Measurements from ENCODE around the gene DNAH3. TPM values are rescaled to one million over a fixed set of nuclear protein-coding genes. Genes with fewer than 3 reads are reported as not detected.
"Not testable (repeated sequence)": the region's sequence is repeated elsewhere in the genome, so short reads cannot be mapped to it uniquely, and the experiment has no call there.

Gene DNAH3, protein sequence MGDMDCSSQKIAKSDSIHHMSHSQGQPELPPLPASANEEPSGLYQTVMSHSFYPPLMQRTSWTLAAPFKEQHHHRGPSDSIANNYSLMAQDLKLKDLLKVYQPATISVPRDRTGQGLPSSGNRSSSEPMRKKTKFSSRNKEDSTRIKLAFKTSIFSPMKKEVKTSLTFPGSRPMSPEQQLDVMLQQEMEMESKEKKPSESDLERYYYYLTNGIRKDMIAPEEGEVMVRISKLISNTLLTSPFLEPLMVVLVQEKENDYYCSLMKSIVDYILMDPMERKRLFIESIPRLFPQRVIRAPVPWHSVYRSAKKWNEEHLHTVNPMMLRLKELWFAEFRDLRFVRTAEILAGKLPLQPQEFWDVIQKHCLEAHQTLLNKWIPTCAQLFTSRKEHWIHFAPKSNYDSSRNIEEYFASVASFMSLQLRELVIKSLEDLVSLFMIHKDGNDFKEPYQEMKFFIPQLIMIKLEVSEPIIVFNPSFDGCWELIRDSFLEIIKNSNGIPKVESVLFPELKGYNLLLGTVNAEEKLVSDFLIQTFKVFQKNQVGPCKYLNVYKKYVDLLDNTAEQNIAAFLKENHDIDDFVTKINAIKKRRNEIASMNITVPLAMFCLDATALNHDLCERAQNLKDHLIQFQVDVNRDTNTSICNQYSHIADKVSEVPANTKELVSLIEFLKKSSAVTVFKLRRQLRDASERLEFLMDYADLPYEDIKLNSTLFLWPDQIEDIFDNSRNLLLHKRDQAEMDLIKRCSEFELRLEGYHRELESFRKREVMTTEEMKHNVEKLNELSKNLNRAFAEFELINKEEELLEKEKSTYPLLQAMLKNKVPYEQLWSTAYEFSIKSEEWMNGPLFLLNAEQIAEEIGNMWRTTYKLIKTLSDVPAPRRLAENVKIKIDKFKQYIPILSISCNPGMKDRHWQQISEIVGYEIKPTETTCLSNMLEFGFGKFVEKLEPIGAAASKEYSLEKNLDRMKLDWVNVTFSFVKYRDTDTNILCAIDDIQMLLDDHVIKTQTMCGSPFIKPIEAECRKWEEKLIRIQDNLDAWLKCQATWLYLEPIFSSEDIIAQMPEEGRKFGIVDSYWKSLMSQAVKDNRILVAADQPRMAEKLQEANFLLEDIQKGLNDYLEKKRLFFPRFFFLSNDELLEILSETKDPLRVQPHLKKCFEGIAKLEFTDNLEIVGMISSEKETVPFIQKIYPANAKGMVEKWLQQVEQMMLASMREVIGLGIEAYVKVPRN (N-terminal part only)
- not detected for total RNA-seq
- total RNA-seq (2013): not detected
- total RNA-seq: 0 to 0.09 (median 0) reads per million in 29 experiments

DNA sequence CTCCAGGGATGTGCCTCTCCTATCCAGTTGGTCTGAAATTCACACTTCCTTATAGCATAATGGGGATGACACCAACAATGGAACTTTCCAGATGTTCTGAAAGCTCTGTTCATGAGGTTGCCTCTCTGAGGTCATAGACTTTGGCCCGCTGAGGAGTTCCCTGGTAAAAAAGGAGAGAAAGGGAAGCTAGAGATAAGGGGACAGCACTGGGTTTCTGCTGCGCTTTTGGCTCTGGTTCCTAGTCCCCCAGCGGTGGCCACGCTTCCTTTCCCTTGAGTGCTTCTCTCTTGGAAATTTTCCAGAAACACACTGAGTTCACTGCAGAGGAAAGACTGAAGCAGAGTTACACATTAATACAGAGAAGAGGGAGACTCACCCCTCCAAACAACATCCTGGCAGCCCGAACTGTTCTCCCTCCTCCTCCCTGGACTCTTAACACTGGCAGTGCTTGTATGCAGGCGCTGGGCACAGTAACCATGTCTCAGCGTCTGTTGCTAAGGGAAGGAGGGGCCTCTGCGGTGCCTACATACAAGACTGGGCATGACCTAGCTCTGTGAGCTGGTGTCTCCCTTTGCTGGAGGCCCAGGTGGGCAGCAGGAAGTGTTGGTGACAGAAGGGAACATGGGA is at the start of gene DNAH3:
DNAH3 (minus strand) TSS at position 472 of the 627 bp plus-strand sequence. CDS start 527 bp downstream, outside the sequence.
- DNase-seq (no peak), ATAC-seq (replicated peaks in 1 of 4) (no peak)
- ChIA-PET CTCF (no interaction called here), POLR2A (interaction anchor here in 1 of 2 donors (0.5 kb wide), 1 partner anchor 30 kb away, joined by 3 read pairs; no protein-coding TSS in a partner anchor)
- Mint-ChIP-seq H3K9me3 (no peaks in the 10 kb centered on the region), H3K4me3 (no peak within 1 kb of the TSS), H3K27ac (no peak within 1 kb of the TSS), H3K36me3 (no peaks in the 10 kb centered on the region), H3K4me1 (no peaks in the 10 kb centered on the region), H3K27me3 (peaks cover 21 to 44% of the 10 kb centered on the region in 2 donors)
- Histone ChIP-seq H3K36me3 (ENCODE audit: control insufficient read depth in 2 of 2, extremely low read depth in 1 of 2, insufficient read depth in 1 of 2, low read length in 1 of 2) (no peaks in the 10 kb centered on the region), H3K27me3 (replicated peaks in 1 of 2; ENCODE audit: control insufficient read depth in 2 of 2, extremely low read depth in 1 of 2, insufficient read depth in 2 of 2, low read length in 1 of 2) (peaks cover 0 to 21% of the 10 kb centered on the region in 2 experiments), H3K9me3 (no peaks in the 10 kb centered on the region), H3K4me1 (ENCODE audit: control insufficient read depth in 1 of 2, extremely low read depth in 1 of 2, insufficient read depth in 2 of 2, low read length in 2 of 2) (no peaks in the 10 kb centered on the region), H3K4me3 (ENCODE audit: control insufficient read depth in 1 of 2, extremely low read depth in 1 of 2, low read length in 1 of 2) (no peak within 1 kb of the TSS), H3K27ac (ENCODE audit: low read length) (no peak within 1 kb of the TSS)
- 18% methylated on average over 7 of the region's 8 CpGs for WGBS (ENCODE audit: insufficient coverage)

DNA sequence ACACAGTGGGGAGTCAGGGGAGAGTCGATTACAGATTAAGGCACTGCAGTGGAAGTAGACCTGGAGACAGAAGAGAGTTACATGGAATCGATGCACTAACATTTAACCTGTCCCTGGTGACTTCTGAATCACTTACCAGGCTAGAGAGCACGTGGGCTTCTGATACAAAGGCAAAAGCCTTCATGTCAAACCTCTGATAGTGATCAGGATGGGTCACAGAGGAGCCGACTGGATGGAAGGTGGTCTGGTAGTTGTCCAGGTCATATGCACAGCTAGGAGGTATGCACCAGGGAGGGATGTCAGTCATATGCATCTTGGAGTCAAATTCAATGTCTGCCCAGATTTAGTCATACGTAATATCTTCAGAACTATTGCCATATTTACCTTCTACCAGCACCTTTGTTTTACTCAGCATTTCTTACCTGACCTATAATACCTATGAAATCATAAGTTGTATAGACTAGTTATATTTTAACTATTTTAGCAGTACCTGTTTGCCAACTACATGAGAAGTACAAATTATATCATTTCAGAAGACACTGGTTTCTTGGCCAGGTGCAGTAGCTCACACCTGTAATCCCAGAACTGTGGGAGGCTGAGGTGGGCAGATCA is 49.1 kb upstream of the DNAH3 start:
- Mint-ChIP-seq H3K27me3 (peaks cover 22 to 23% of the 10 kb centered on the region in 2 donors), H3K4me1 (peaks cover 0 to 2% (median 0%) of the 10 kb centered on the region in 3 donors), H3K9me3 (no peaks in the 10 kb centered on the region), H3K4me3 (no peak overlapping the region), H3K36me3 (no peaks in the 10 kb centered on the region), H3K27ac (no peak overlapping the region)
- Histone ChIP-seq H3K4me3 (ENCODE audit: control insufficient read depth in 1 of 2, extremely low read depth in 1 of 2, low read length in 1 of 2) (no peak overlapping the region), H3K27me3 (replicated peaks in 1 of 2; ENCODE audit: control insufficient read depth in 2 of 2, extremely low read depth in 1 of 2, insufficient read depth in 2 of 2, low read length in 1 of 2) (peaks cover 2 to 16% of the 10 kb centered on the region in 2 experiments), H3K27ac (ENCODE audit: low read length) (no peak overlapping the region), H3K36me3 (ENCODE audit: control insufficient read depth in 2 of 2, extremely low read depth in 1 of 2, insufficient read depth in 1 of 2, low read length in 1 of 2) (no peaks in the 10 kb centered on the region), H3K4me1 (ENCODE audit: control insufficient read depth in 1 of 2, extremely low read depth in 1 of 2, insufficient read depth in 2 of 2, low read length in 2 of 2) (no peaks in the 10 kb centered on the region), H3K9me3 (no peaks in the 10 kb centered on the region)
- no peak for ATAC-seq (replicated peaks in 1 of 4)
- CTCF ChIA-PET: interaction anchor here in 1 of 2 donors (0.7 kb wide), 1 partner anchor 359 kb away, joined by 3 read pairs; no protein-coding TSS in a partner anchor
- POLR2A ChIA-PET: no interaction called here
- WGBS (ENCODE audit: insufficient coverage): 42% methylated on average over 4 of the region's 5 CpGs
- DNase-seq: no peak

DNA sequence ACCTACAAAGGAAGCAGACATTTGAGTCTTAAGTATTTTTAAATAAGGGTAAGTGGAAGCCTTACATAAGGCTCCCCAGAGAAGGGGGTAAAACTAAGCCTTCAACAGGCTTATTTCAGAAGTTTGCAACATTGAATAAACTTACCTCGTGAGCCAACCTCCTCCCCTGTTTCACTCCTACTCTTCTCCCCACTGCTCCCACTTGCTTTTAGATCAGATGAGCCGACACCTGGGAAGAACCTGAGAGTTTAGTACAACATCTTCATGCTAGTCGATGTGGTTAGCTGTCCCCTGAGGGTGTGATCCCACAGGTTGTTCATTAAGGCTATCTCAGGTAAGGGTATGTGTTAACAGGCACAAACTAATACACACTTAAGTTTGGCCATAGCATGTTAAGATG is 47.0 kb upstream of the DNAH3 start:
- WGBS (ENCODE audit: insufficient coverage): no CpG with 5 or more reads among the region's 3 CpGs
- Mint-ChIP-seq H3K27me3 (peaks cover 23 to 32% of the 10 kb centered on the region in 2 donors), H3K4me1 (peaks cover 0 to 4% (median 0%) of the 10 kb centered on the region in 3 donors), H3K4me3 (no peak overlapping the region), H3K9me3 (no peaks in the 10 kb centered on the region), H3K36me3 (no peaks in the 10 kb centered on the region), H3K27ac (no peak overlapping the region)
- Histone ChIP-seq H3K27me3 (replicated peaks in 1 of 2; ENCODE audit: control insufficient read depth in 2 of 2, extremely low read depth in 1 of 2, insufficient read depth in 2 of 2, low read length in 1 of 2) (peaks cover 0 to 17% of the 10 kb centered on the region in 2 experiments), H3K27ac (ENCODE audit: low read length) (no peak overlapping the region), H3K4me1 (ENCODE audit: control insufficient read depth in 1 of 2, extremely low read depth in 1 of 2, insufficient read depth in 2 of 2, low read length in 2 of 2) (no peaks in the 10 kb centered on the region), H3K36me3 (ENCODE audit: control insufficient read depth in 2 of 2, extremely low read depth in 1 of 2, insufficient read depth in 1 of 2, low read length in 1 of 2) (no peaks in the 10 kb centered on the region), H3K9me3 (no peaks in the 10 kb centered on the region), H3K4me3 (ENCODE audit: control insufficient read depth in 1 of 2, extremely low read depth in 1 of 2, low read length in 1 of 2) (no peak overlapping the region)
- ATAC-seq (replicated peaks in 1 of 4) (no peak), DNase-seq (no peak)
- CTCF ChIA-PET: no interaction called here
- POLR2A ChIA-PET: no interaction called here

DNA sequence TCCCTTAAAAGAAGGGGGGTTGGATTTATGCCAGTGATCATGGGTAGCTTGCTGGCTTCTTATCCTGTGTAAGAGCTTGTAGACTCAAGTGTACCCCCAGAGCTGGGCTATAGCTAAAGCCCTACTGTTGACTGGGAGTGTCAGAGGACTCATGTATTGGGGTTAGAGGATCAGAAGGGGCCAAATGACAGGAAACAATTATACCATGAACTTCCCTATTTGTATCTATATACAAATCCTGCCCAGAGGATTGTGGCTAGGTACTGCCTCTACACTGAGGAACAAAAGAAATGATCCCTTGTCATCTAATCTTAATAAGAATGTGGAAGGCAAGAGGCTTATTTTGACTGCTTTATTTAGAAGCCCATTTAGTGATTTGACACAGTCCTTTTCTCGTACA is 46.5 kb upstream of the DNAH3 start:
- CTCF ChIA-PET: no interaction called here
- no CpG with 5 or more reads among the region's 1 CpG for WGBS (ENCODE audit: insufficient coverage)

DNA sequence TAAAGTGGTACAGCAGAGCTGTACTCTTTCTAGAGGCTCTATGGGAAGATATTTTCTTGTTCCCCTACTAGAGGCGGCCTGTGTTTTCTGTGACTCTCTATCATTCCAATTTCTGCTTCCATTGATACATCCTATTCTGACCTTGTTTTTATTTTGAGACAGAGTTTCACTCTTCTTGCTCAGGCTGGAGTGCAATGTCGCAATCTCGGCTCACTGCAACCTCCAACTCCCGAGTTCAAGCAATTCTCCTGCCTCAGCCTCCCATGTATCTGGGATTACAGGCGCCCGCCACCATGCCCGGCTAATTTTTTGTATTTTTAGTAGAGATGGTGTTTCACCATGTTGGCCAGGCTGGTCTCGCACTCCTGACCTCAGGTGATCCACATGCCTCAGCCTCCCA is 44.7 kb upstream of the DNAH3 start:
- H3K9me3 Mint-ChIP-seq; H3K27ac ChIP-seq (ENCODE audit: low read length); H3K4me3 ChIP-seq (ENCODE audit: control insufficient read depth in 1 of 2, extremely low read depth in 1 of 2, low read length in 1 of 2); H3K9me3 ChIP-seq; H3K36me3 ChIP-seq (ENCODE audit: control insufficient read depth in 2 of 2, extremely low read depth in 1 of 2, insufficient read depth in 1 of 2, low read length in 1 of 2); ATAC-seq (replicated peaks in 1 of 4); H3K4me3 Mint-ChIP-seq; H3K27ac Mint-ChIP-seq; DNase-seq; CTCF ChIA-PET; H3K36me3 Mint-ChIP-seq; H3K4me1 Mint-ChIP-seq; H3K4me1 ChIP-seq (ENCODE audit: control insufficient read depth in 1 of 2, extremely low read depth in 1 of 2, insufficient read depth in 2 of 2, low read length in 2 of 2): not testable (repeated sequence)
- WGBS (ENCODE audit: insufficient coverage): 43% methylated on average over 1 of the region's 8 CpGs
- peaks cover 11 to 23% of the 10 kb centered on the region in 2 donors for H3K27me3 Mint-ChIP-seq
- peaks cover 0 to 17% of the 10 kb centered on the region in 2 experiments for H3K27me3 ChIP-seq (replicated peaks in 1 of 2; ENCODE audit: control insufficient read depth in 2 of 2, extremely low read depth in 1 of 2, insufficient read depth in 2 of 2, low read length in 1 of 2)
- POLR2A ChIA-PET: interaction anchor here in 1 of 2 donors (0.5 kb wide), 1 partner anchor 24 kb away, joined by 8 read pairs; no protein-coding TSS in a partner anchor

More for the DNA sequence above, 46.5 kb upstream of the DNAH3 start:
- Mint-ChIP-seq H3K9me3 (no peaks in the 10 kb centered on the region), H3K27me3 (peaks cover 19 to 32% of the 10 kb centered on the region in 2 donors), H3K4me1 (peaks cover 0 to 4% (median 0%) of the 10 kb centered on the region in 3 donors), H3K27ac (no peak overlapping the region), H3K36me3 (no peaks in the 10 kb centered on the region), H3K4me3 (no peak overlapping the region)
- Histone ChIP-seq H3K9me3 (no peaks in the 10 kb centered on the region), H3K4me3 (ENCODE audit: control insufficient read depth in 1 of 2, extremely low read depth in 1 of 2, low read length in 1 of 2) (no peak overlapping the region), H3K27me3 (replicated peaks in 1 of 2; ENCODE audit: control insufficient read depth in 2 of 2, extremely low read depth in 1 of 2, insufficient read depth in 2 of 2, low read length in 1 of 2) (peaks cover 0 to 17% of the 10 kb centered on the region in 2 experiments), H3K4me1 (ENCODE audit: control insufficient read depth in 1 of 2, extremely low read depth in 1 of 2, insufficient read depth in 2 of 2, low read length in 2 of 2) (no peaks in the 10 kb centered on the region), H3K36me3 (ENCODE audit: control insufficient read depth in 2 of 2, extremely low read depth in 1 of 2, insufficient read depth in 1 of 2, low read length in 1 of 2) (no peaks in the 10 kb centered on the region), H3K27ac (ENCODE audit: low read length) (no peak overlapping the region)
- DNase-seq (no peak), ATAC-seq (replicated peaks in 1 of 4) (no peak)
- POLR2A ChIA-PET: no interaction called here
